Stimulated activated CD8-positive, alpha-beta memory T cell treated with anti-CD3 and anti-CD28 coated beads, Interleukin-4, amount 100 ng/mL, for 4 hours (primary cell): ENCODE data around the gene IZUMO3.
"Not testable (repeated sequence)": the region's sequence is repeated elsewhere in the genome, so short reads cannot be mapped to it uniquely, and the experiment has no call there.

Experiments
- DNase-seq, 2 donors: peaks; one replicate each; pipeline ENCODE4 v3.0.0-alpha.2; 2020; ENCODE audit warnings: low read depth in 2 of 2, low spot score in 1 of 2

The IZUMO3 gene, protein sequence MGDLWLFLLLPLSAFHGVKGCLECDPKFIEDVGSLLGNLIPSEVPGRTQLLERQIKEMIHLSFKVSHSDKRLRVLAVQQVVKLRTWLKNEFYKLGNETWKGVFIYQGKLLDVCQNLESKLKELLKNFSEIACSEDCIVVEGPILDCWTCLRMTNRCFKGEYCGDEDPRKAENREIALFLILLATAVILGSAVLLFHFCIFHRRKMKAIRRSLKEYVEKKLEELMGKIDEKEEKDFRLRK

DNA sequence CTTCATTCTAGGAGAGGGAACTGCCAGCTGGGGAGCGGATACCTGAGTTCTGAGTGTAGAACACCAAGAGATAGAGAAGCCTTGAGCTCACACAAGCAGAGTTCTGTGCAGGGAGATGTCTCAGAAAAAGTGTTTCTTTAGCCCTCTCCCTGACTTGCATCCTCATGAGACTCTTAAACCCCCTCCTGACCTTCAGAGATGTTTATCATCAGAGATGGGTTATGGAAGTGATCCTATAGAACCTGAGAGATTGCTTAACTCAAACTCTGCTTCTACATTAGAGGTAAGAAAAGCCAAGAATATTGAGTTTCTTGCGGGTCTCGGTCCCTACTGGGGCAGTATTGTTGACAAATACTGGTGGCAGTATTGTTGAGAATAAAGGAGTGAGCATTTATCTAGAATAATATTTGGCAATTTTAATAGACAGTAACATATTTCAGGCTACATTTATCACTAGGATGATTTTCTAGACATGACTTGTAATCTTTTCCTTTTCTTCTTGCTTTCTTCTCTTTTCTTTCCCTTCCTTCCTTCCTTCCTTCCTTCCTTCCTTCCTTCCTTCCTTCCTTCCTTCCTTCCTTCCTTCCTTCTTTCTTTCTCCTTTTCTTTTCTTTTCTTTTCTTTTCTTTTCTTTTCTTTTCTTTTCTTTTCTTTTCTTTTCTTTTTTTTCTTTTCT is at the start of gene IZUMO3:
TSS of gene IZUMO3 (minus strand) at position 51 of the 676 bp plus-strand sequence. CDS start 248 bp downstream, outside the sequence.
- no peak for DNase-seq

DNA sequence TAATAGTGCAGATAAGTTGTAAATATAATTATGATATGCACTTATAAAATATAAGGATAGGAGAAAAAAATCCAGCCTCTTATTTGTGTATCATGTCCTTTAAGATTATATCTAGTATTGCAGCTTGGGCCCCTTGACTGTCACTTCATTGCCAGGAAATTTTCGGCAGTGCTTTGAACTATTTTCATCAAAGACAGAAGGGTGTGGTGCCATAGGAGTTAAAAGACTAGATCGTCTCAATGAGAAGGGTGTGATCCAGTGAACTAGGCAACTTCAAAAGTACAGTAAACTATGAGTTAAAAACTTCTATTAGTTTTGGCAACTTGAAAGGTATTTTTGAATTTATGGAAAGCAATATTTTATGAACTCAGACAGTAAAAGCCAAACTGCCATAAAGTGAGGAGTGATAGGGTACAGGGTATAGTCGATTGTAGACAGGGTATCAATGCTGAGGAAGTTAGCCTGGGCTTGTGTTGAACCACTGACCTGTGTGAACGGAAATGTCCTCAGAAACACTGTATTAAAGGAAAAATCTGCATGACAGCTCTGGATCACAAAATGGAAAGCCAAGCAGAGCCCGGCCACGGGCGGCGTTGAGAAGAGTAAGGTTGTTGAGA is 48.6 kb upstream of the IZUMO3 start:
- no peak for DNase-seq

DNA sequence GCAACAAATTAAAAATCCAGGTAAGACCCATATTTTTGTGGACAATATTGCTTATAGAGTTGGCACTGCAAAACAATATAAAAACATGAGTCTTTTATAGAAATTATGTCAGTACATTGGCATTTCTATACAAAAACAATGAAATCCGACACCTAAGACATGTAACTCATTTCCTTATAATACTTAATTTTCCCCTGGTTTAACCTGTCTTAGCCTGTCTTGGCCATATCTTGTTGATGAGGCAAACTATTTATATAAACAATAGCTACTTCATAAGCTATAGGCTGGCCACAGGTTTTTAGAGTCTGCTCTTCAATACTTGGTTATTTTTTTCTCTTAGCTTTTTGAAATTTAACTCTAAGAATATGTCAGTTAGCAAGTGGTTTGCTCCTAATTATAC is 44.7 kb upstream of the IZUMO3 start:
- no peak for DNase-seq

DNA sequence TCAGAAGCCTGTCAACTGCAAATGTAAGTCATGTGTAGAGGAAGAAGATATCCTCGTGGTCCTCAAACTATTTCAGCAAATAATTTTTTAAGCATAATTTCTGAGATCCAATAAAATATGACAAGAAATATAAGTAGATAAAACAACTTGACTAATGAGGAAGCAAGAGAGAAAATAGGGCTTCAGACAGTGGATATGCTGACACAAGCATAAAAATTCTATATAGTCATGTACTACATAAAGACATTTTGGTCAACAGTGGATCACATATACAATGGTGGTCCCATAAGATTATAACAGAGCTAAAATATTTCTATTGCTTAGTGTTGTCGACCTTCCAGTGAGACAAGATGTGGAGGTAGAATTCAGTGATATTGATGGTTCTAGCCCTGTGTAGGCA is 42.2 kb upstream of the IZUMO3 start:
- no peak for DNase-seq

DNA sequence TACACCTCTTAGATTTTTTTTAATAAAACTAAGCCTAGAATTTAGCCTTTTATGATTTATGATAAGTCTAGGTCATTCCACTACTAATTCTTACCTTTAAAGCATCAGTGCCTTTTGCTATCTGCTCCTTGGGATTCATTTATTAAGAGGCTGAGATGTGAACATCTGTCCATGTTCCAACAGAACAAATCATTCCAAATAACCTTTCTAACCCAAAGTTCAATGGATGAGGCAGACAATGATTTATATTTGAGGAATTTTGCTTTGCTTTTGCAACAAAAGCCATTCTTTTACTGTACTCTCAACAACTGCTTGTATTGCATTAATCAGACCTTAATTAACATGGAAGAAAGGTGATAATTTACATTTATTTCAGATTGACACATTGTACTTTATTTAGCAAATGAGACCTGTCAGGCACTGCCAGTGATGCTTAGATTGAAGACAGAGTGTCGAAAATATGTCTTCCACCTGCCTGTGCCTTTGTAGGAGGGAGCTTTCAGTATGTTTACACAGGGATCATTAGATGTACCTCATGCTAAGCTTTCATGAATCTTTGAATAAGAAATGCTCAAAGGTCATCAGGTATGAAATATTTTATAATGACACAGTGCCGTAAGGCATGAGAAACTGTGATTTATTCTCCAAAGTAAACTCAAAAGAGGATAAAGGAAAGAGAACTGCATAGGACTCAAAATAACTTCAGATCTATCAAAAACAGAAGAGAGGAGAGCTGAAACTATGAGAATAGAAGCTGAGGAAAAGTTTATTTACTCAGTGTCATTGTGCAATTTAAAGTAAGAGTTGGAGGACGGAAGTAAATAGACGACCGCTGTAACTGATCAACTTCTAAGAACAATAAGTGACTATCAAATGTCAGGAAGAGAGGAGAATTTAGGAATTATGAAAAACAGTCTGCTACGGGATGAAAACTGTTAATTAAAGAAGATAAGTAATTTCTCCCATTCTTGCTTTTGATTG is 36.7 kb upstream of the IZUMO3 start:
- no peak for DNase-seq

DNA sequence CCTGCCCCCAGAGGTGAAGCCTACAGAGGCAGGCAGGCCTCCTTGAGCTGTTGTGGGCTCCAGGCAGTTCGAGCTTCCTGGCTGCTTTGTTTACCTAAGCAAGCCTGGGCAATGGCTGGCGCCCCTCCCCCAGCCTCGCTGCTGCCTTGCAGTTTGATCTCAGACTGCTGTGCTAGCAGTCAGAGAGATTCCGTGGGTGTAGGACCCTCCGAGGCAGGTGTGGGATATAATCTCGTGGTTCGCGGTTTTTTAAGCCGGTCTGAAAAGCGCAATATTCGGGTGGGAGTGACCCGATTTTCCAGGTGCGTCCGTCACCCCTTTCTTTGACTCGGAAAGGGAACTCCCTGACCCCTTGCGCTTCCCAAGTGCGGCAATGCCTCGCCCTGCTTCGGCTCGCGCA is 34.3 kb upstream of the IZUMO3 start:
- DNase-seq, result not testable (repeated sequence)

DNA sequence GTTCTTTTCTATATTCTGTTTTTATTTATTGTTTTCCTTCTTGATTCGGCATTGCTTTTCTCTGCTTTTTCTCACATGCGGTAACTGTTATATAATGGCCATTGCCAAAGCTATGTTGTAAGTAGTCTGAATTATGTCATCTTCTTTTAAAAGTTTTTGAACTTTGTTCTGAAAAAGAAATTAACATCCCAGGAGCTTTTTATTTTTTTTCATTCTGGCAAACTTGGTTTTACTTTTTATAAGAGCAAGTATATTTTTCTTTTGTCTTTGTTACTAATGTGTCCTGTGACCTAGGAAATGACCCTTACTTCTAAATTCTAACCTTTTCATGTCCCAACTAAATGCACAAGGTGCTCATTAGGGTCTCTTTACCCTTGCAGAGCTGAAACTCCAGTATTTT is 26.7 kb upstream of the IZUMO3 start:
- no peak for DNase-seq

DNA sequence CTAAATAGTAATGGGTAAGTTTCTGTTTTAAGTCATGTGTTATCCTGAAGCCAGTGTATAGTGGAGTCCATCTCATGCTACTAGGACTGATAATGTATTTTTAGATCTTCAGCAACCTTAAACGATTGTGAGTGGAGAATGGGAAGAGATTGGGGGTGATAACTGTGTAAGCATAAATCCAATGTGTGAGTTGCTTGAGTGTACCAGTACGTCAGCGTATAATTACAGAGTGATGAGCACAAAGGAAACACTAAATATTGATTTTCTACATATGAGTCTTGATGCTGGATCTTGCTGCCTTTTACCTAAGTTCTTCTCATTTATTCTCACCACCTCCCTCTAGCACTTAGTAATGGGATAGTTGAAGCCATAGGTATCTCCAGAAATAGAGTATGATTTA is 16.3 kb upstream of the IZUMO3 start:
- no peak for DNase-seq

DNA sequence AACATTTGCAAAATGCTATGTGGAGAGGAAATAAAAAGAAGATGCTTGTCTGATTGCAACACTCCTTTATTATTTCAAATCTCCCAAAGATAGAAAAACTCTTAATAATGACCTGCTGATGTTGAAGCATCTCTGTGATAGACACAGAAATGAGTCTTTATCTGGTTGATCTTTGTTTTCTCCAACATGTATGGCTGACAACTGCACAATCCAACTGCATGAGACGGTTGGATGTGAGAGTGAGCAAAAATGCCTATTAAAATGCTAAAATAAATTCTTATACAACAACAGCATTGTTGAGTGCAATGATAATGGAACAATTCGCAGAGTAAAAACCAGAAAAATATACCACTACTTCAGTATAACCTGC is 7.5 kb upstream of the IZUMO3 start:
- no peak for DNase-seq

DNA sequence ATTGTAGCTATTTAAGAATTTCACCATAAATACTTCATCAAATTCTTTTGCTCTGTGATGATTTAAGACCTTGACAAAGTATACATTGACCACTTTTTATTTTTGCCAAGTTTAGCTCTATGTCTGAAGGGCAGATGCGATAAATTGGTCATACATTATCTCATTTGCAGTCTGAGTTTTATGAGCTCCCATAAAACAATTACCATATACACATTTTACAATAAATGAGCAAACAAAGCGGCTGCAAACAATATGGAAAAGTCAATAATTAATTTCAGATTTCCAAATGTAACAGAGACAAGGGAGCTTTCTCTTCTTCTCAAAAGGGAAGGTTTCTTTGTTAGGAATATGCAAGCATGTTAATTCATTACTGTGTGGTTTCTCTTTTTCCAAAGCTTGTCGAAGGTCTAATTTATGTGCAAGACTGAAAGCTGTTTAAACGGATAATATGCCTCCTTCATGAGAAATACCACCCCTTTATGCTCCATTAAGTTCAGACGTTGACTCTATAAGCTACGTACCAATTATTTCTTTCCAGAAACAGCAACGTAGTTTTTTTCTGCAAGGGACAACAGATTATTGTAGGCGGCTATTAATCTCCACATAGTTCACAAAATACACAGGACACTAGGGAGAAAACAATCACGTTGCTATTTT is 7.0 kb upstream of the IZUMO3 start:
- DNase-seq, result no peak

DNA sequence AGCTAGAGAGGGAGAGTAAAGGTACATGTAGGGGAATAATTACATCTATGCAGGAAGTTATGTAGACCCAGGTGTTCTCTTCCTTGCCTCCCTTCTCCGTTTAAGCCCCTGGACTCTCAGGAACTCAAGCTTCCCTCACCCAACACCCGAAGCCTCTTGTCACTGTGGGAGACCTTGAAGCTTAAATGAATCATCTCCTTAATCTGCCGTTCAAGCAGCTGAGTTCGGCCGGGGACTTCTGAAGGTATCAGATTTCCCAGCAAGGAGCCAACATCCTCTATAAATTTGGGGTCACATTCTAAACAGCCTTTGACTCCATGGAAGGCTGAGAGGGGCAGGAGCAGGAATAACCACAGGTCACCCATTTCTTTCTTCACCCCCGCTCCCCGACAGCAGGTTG is 412 bp downstream of the IZUMO3 start:
- no peak for DNase-seq

DNA sequence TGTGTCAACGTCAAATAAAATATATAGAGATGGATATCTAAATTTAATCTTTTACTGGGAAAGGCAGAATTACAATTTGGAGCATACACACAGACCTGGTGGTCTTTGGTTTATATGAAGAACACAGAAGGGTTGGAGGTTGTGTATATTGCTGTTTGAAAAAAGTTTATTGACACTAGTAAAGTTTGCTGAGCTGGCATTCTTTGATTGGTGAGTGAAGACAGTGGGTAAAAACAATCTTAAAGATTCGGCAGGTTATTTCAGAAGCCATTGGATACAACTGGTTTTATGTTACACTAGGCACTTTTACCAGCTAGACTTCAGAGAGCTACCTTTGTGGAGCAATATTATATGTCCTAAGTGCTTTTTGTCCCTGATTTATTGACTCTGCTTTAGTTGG is 27.2 kb downstream of the IZUMO3 start:
- DNase-seq, result no peak

DNA sequence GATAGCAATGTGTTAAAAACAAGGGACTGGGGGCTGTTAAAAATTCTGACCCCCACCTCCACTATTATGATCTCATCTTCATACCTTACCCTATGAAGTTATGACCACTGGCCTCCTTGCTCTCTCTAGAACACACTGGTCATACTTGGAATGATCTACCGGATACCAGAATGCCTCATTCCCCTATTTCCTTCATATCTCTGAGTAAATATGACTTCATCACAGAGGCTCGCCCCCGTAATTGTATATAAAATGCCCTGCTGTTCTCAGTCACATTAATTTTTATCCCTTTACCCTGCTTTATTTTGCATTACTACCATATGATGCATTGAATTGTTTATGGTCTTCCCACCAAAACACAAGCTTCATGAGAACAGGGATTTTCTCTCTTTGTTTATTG is 29.2 kb downstream of the IZUMO3 start:
- DNase-seq, result no peak

DNA sequence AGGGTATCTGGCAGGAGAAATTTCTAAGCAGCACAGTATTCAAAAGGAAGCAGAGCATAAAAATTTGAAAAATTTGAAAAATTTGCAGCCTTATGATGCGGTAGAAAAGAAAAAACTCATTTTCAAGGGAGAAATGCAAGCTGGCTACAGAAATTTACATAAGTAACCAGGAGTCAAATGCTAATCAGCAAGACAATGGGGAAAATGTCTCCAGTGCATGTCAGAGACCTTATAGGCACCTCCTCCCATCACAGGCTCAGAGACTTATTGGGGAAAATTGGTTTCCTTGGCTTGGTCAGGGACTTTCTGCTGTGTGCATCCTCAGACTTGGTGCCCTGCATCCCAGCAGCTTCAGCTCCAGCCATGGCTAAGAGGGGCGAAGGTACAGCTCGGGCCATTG is 35.8 kb downstream of the IZUMO3 start:
- DNase-seq, result no peak

DNA sequence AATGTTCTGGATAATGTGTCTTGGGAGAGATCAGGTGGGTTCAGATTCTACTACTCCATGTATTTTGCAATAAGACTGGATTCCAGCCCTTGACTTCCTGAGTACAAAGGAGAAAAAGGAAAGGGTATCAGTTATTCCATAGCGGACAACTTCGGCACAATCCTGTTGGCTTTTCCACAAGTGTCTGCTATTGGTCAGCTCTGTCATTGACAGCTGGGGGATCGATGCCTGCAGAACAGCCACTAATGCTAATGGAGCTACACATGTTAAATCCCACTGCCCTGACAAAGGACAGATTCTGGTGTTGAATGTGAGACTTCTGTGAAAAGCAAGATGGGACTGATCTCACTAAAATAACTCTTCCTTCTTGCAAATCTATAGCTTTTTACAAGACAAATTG is 41.2 kb downstream of the IZUMO3 start:
- no peak for DNase-seq

DNA sequence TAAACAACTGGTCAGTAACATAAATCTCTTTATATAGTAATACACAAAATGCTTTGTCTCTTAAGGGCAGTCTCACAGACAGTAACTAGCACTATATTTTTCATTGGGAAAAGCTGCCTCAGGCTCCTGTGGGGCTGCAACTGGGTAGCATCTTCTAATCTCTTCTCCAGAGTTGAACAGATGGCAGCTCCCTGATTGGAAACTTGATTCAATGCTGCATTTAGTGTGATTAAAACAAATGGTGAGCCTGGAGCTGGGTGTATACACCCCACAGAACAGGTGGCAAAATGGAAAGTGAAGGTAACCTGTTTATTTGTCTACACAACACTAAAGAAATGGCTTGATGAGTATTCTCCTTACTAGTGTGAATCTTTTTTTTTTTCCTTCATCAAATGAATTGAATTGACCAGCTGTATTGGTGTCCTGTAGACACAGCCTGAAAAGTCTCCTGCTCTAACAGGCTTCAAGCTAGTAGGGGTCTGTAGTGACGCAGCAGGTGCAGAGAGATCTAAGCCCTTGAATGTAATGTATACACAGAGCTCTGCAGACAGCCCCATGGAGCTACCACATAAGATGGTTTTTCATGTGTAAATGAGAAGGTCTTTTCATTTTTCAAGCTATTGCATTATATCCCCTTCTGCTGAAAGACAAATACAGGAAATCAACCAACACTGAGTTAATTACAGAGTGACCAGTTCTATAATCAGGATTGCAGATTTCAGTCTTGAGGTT is 43.3 kb downstream of the IZUMO3 start:
- DNase-seq, result no peak

DNA sequence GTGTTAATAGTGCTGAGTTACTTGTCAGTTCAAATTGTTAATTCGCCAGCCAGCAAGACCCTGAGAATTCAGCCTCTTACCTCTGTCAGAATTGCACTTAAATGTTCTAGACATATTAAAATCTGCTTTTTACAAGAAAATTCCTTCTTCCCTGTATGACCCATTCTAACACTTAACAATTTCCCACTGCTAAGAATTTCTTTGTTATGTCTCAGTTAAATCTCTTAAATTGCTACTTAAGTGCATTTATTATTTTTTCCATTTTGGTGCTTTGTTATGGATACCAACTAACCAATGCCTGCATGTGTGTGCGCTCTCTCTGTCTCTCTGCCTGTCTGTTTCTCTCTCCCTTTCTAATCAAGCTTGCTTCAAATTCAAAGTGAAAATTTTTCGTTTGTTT is 44.9 kb downstream of the IZUMO3 start:
- DNase-seq, result no peak

DNA sequence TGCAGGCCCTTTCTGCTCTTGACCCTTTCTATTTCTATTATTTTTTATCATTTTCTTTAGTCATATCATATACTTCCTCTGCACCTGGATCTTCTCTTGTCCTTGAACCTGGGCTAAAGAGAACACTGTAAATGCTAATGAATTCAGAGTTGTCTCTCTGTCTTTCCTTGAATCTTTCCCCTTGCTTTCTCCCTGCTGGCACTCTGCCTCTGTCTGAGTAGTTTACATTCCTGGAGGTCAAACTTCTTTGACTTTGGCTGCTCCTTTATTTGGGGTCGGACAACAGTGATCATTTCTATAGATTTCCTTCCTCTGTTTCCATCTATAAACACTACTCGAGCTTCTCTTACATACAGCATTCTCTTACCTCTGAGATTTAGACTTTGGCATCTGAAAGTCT is 47.1 kb downstream of the IZUMO3 start:
- no peak for DNase-seq

DNA sequence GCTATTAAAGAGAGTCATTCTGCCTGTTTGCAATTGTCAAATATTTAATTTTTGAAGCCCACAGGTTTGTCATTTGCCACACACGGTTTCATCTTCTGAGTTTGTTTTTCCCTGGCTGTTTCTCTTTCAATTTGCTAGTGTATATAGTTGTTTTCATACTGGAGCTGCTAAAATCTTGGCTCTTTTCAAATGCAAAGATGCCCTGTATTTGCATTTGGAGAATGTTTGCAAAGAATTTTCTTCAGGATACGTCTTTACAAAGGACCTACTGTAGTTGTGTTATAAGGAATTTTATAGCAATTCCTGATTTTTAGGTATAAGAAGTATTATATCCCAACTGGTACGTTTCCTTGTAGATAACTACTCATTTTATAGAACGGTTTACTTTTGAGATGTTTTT is 48.0 kb downstream of the IZUMO3 start:
- DNase-seq, result no peak
